IMR-90 (cell line): ENCODE measurements around the gene CNOT10. TPM values are rescaled to one million over a fixed set of nuclear protein-coding genes. Genes with fewer than 3 reads are reported as not detected.

Experiments
- ATAC-seq: fragments of 200-7000 bp; cut with Tn5 transposase; 2 replicates; pipeline ENCODE4 v1.9.1; 2020; ENCODE audit warnings: low read depth, mild to moderate bottlenecking, moderate library complexity
- BruUV-seq: library from RNA; stranded (reverse); fragments of 400-500 nt; replicated peaks from 2 replicates; lab custom pipeline; 2021; lab: Mats Ljungman, UMichigan
- CTCF ChIA-PET: fragments of 300-600 bp; formaldehyde crosslinking; extraction: SDS; loops from one replicate; lab custom pipeline; 2021; ENCODE audit warnings: antibody characterized with exemption; lab: Yijun Ruan, JAX
- POLR2A ChIA-PET: fragments of 300-600 bp; sonication (Branson Sonifier 250); formaldehyde crosslinking; loops from one replicate; lab custom pipeline; 2022; ENCODE audit warnings: antibody characterized with exemption; ENCODE audit not compliant: unreplicated experiment; lab: Charles Lee
- DNase-seq: peaks from one replicate; pipeline ENCODE4 v3.0.0; 2013
- H2AFZ ChIP-seq: replicated peaks from 2 replicates; pipeline ENCODE3; 2013; ENCODE audit warnings: low read length, mild to moderate bottlenecking; ENCODE audit not compliant: poor library complexity
- H2AK5ac ChIP-seq: 2 replicates; pipeline ENCODE4 v1.6.1; 2013; ENCODE audit warnings: low read depth, low read length, inconsistent platforms
- H2AK9ac ChIP-seq: replicated peaks from 2 replicates; pipeline ENCODE3; 2013; ENCODE audit warnings: mild to moderate bottlenecking, low read depth, low read length, moderate library complexity; ENCODE audit not compliant: poor library complexity
- H2BK120ac ChIP-seq: 2 replicates; pipeline ENCODE4 v1.6.1; 2013; ENCODE audit warnings: low read depth, low read length, inconsistent platforms
- H2BK15ac ChIP-seq: 3 replicates; pipeline ENCODE4 v1.6.1; 2013; ENCODE audit warnings: low read depth, low read length, inconsistent platforms
- H2BK20ac ChIP-seq: 2 replicates; pipeline ENCODE4 v1.6.1; 2013; ENCODE audit warnings: low read depth, mild to moderate bottlenecking, inconsistent platforms, low read length, moderate library complexity
- H2BK5ac ChIP-seq: 2 replicates; pipeline ENCODE4 v1.6.1; 2013; ENCODE audit warnings: mild to moderate bottlenecking, low read depth, low read length, inconsistent platforms; ENCODE audit not compliant: poor library complexity, severe bottlenecking
- H3K14ac ChIP-seq: replicated peaks from 2 replicates; pipeline ENCODE4 v1.6.1; 2013; ENCODE audit warnings: low read depth, low read length, inconsistent platforms
- H3K18ac ChIP-seq: 2 replicates; pipeline ENCODE4 v1.6.1; 2013; ENCODE audit warnings: low read depth, low read length, control low read depth
- H3K23ac ChIP-seq: 2 replicates; pipeline ENCODE4 v1.6.1; 2013; ENCODE audit warnings: low read depth, low read length, inconsistent platforms
- H3K27ac ChIP-seq: 2 replicates; pipeline ENCODE4 v1.5.1; 2013; ENCODE audit warnings: mild to moderate bottlenecking, control low read depth, low read length; ENCODE audit not compliant: insufficient read depth
- H3K27me3 ChIP-seq: 2 replicates; pipeline ENCODE4 v1.6.1; 2013; ENCODE audit warnings: low read length; ENCODE audit not compliant: control insufficient read depth, insufficient read depth
- H3K36me3 ChIP-seq: 2 replicates; pipeline ENCODE4 v1.6.1; 2013; ENCODE audit warnings: low read length, mixed read lengths; ENCODE audit not compliant: control insufficient read depth, insufficient read depth
- H3K4ac ChIP-seq: 2 replicates; pipeline ENCODE4 v1.6.1; 2013; ENCODE audit warnings: low read depth, low read length, inconsistent platforms
- H3K4me1 ChIP-seq: 2 replicates; pipeline ENCODE4 v1.6.1; 2013; ENCODE audit warnings: low read length, mixed read lengths; ENCODE audit not compliant: control insufficient read depth, insufficient read depth
- H3K4me2 ChIP-seq: 2 replicates; pipeline ENCODE4 v1.6.1; 2013; ENCODE audit warnings: low read depth, mild to moderate bottlenecking, control low read depth, low read length, moderate library complexity
- H3K4me3 ChIP-seq: 2 replicates; pipeline ENCODE4 v1.5.1; 2013; ENCODE audit warnings: low read depth, mild to moderate bottlenecking, control low read depth, low read length, moderate library complexity; ENCODE audit not compliant: insufficient read depth
- H3K56ac ChIP-seq: 2 replicates; pipeline ENCODE4 v1.6.1; 2013; ENCODE audit warnings: low read length, inconsistent platforms; ENCODE audit not compliant: insufficient read depth; ENCODE audit errors: extremely low read depth
- H3K79me1 ChIP-seq, 2 experiments: 2 replicates each; pipeline ENCODE4 v1.6.1; 2013; ENCODE audit warnings: low read length in 2 of 2, inconsistent platforms in 1 of 2, low read depth in 1 of 2
- H3K9ac ChIP-seq: 2 replicates; pipeline ENCODE4 v1.6.1; 2013; ENCODE audit warnings: low read depth, low read length, control low read depth
- H3K9me1 ChIP-seq: 2 replicates; pipeline ENCODE4 v1.6.1; 2013; ENCODE audit warnings: low read length, inconsistent platforms; ENCODE audit not compliant: insufficient read depth
- H3K9me3 ChIP-seq: 2 replicates; pipeline ENCODE4 v1.6.1; 2013; ENCODE audit warnings: low read length; ENCODE audit not compliant: control insufficient read depth, insufficient read depth
- H4K20me1 ChIP-seq: 2 replicates; pipeline ENCODE4 v1.6.1; 2013; ENCODE audit warnings: low read length, inconsistent platforms; ENCODE audit not compliant: insufficient read depth
- H4K5ac ChIP-seq: 2 replicates; pipeline ENCODE4 v1.6.1; 2013; ENCODE audit warnings: mild to moderate bottlenecking, low read depth, low read length, control low read depth
- H4K8ac ChIP-seq, 2 experiments: 2 replicates each; pipeline ENCODE4 v1.6.1; 2013; ENCODE audit warnings: low read depth in 2 of 2, low read length in 2 of 2, control low read depth in 1 of 2, inconsistent platforms in 1 of 2
- H4K91ac ChIP-seq: 2 replicates; pipeline ENCODE4 v1.6.1; 2013; ENCODE audit warnings: low read depth, low read length, inconsistent platforms; ENCODE audit not compliant: insufficient read depth
- BHLHE40 ChIP-seq: fragments of 150-350 bp; IDR thresholded peaks from 2 replicates; pipeline ENCODE4 v1.6.1; 2016; ENCODE audit warnings: mild to moderate bottlenecking, low read depth, low read length
- CHD1 ChIP-seq: IDR thresholded peaks from 2 replicates; pipeline ENCODE4 v1.6.1; 2012; ENCODE audit warnings: low read depth, low read length, improper control_type of control experiment
- MAFK ChIP-seq: IDR thresholded peaks from 2 replicates; pipeline ENCODE4 v1.6.1; 2012; ENCODE audit warnings: low read depth, low read length, improper control_type of control experiment
- MAZ ChIP-seq: IDR thresholded peaks from 2 replicates; pipeline ENCODE4 v1.6.1; 2012; ENCODE audit warnings: low read depth, mild to moderate bottlenecking, low read length, improper control_type of control experiment, moderate library complexity, borderline replicate concordance
- MXI1 ChIP-seq: IDR thresholded peaks from 2 replicates; pipeline ENCODE4 v1.6.1; 2012; ENCODE audit warnings: low read depth, mild to moderate bottlenecking, low read length, moderate library complexity, borderline replicate concordance
- NFE2L2 ChIP-seq: fragments of 150-350 bp; IDR thresholded peaks from 2 replicates; pipeline ENCODE4 v1.6.1; 2016; ENCODE audit warnings: low read depth, mild to moderate bottlenecking, low read length
- POLR2A ChIP-seq: IDR thresholded peaks from 2 replicates; pipeline ENCODE4 v1.6.1; 2012; ENCODE audit warnings: mild to moderate bottlenecking, low read depth, low read length
- RCOR1 ChIP-seq: IDR thresholded peaks from 2 replicates; pipeline ENCODE4 v1.6.1; 2012; ENCODE audit warnings: mild to moderate bottlenecking, low read length, improper control_type of control experiment; ENCODE audit not compliant: insufficient replicate concordance
- RFX5 ChIP-seq: IDR thresholded peaks from 2 replicates; pipeline ENCODE4 v1.8.0; 2012; ENCODE audit warnings: low read depth, mild to moderate bottlenecking, low read length, moderate library complexity
- SMC3 ChIP-seq: fragments of 150-350 bp; IDR thresholded peaks from 2 replicates; pipeline ENCODE4 v1.6.1; 2016; ENCODE audit warnings: low read depth, mild to moderate bottlenecking, antibody characterized with exemption, low read length, moderate library complexity
- WGBS, 2 experiments: methylation state at CpG; one replicate each; pipeline versions ENCODE4 v1.1.5 to v1.1.7; 2013; ENCODE audit warnings: missing lambda C conversion rate in 2 of 2; ENCODE audit not compliant: insufficient read length in 1 of 2; ENCODE audit errors: extremely low coverage in 2 of 2; 5-methylcytosine and 5-hydroxymethylcytosine counted together
- dilution Hi-C: fragments of 300-500 bp; cut with HindIII; formaldehyde crosslinking; loops from one replicate; pipeline ENCODE4 v1.14.3; 2018; ENCODE audit warnings: low sequenced_read_pairs; ENCODE audit not compliant: unreplicated experiment
- in situ Hi-C: fragments of 300-500 bp; cut with MboI; formaldehyde crosslinking; loops from 3 replicates; pipeline ENCODE4 v1.14.3; 2019; ENCODE audit warnings: low sequenced_read_pairs, inconsistent platforms, mixed read lengths
- intact Hi-C: fragments of 100-400 bp; cut with micrococcal nuclease; formaldehyde crosslinking; loops from 2 replicates; pipeline ENCODE4 v1.10.0; 2022
- polyA plus RNA-seq, 3 experiments: library from polyadenylated mRNA; depleted of rRNA; stranded (reverse); fragments of >200 nt; gene quantifications; 2 replicates each; pipeline ENCODE4 v1.2.3, GENCODE V29; 2012; ENCODE audit warnings: low replicate concordance in 1 of 3
- total RNA-seq: library from RNA; depleted of rRNA; stranded (reverse); fragments of >200 nt; gene quantifications from 2 replicates; pipeline ENCODE4 v1.2.3, GENCODE V29; 2012
- TF ChIP-seq, protein P1 (sequence below): fragments of 150-350 bp; IDR thresholded peaks from 2 replicates; pipeline ENCODE4 v1.6.1; 2017; ENCODE audit warnings: mild to moderate bottlenecking, antibody characterized with exemption, low read length, low read depth
- TF ChIP-seq, protein P2 (sequence below): fragments of 150-350 bp; IDR thresholded peaks from 2 replicates; pipeline ENCODE4 v1.6.1; 2016; ENCODE audit warnings: low read depth, mild to moderate bottlenecking, low read length, moderate library complexity, borderline replicate concordance

CNOT10 gene
- total and polyA plus RNA-seq, 2 of the 4 experiments (the other 2 are of a cell fraction), result 15.8 to 20.4 TPM

DNA sequence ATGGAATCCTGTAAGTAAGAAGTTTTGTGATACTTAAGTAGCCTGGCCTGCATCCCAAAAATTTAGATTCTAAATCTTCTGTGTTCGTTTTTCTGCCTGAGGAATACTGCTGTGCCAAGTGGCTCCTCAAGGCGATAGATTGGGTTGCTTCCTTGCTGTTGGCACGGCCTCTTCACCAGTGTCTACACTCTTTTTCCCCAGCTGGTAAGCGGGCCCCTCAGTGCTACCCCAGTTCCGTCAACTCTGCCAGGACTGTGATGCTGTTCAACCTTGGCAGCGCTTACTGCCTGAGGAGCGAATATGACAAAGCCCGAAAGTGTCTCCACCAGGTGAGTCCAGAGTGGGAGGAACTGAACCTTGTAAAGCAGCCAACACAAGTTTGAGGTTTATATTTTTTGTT, 79.5 kb downstream of the CNOT10 start:
- Histone ChIP-seq H2AFZ (no peak overlapping the region), H3K4me1 (no peaks in the 10 kb centered on the region), H2AK5ac (no peak overlapping the region), H2AK9ac (no peak overlapping the region), H3K4me2 (no peak overlapping the region), H3K27ac (no peak overlapping the region), H2BK20ac (no peak overlapping the region), H4K8ac (no peak overlapping the region), H3K56ac (no peak overlapping the region), H3K23ac (no peak overlapping the region), H4K20me1 (no peaks in the 10 kb centered on the region), H2BK120ac (no peak overlapping the region), H3K14ac (no peak overlapping the region), H3K4me3 (no peak overlapping the region), H3K18ac (no peak overlapping the region), H3K9me3 (no peaks in the 10 kb centered on the region), H3K27me3 (no peaks in the 10 kb centered on the region; the same call in 1 of the 2 replicates), H4K91ac (no peak overlapping the region), H4K5ac (no peak overlapping the region), H2BK5ac (no peak overlapping the region), H3K4ac (no peak overlapping the region), H3K9ac (no peak overlapping the region), H3K9me1 (no peaks in the 10 kb centered on the region), H3K79me1 (no peaks in the 10 kb centered on the region), H3K36me3 (peaks cover 23% of the 10 kb centered on the region), H2BK15ac (no peak overlapping the region)
- in situ Hi-C loops, result no loop called here
- ChIA-PET POLR2A (no interaction called here), CTCF (no interaction called here)
- no TSS peak for BruUV-seq
- intact Hi-C loops, result no loop called here
- TF ChIP-seq MAFK (no peak), MXI1 (no peak), MAZ (no peak), RCOR1 (no peak), POLR2A (no peak), SMC3 (no peak), RFX5 (no peak), BHLHE40 (no peak), CHD1 (no peak), NFE2L2 (no peak)
- TF ChIP-seq, protein P1, sequence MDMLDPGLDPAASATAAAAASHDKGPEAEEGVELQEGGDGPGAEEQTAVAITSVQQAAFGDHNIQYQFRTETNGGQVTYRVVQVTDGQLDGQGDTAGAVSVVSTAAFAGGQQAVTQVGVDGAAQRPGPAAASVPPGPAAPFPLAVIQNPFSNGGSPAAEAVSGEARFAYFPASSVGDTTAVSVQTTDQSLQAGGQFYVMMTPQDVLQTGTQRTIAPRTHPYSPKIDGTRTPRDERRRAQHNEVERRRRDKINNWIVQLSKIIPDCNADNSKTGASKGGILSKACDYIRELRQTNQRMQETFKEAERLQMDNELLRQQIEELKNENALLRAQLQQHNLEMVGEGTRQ, result no peak
- TF ChIP-seq, protein P2, sequence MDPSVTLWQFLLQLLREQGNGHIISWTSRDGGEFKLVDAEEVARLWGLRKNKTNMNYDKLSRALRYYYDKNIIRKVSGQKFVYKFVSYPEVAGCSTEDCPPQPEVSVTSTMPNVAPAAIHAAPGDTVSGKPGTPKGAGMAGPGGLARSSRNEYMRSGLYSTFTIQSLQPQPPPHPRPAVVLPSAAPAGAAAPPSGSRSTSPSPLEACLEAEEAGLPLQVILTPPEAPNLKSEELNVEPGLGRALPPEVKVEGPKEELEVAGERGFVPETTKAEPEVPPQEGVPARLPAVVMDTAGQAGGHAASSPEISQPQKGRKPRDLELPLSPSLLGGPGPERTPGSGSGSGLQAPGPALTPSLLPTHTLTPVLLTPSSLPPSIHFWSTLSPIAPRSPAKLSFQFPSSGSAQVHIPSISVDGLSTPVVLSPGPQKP, result no peak
- WGBS, 2 experiments, result 85% methylated on average over 2 of the region's 8 CpGs; no CpG with 5 or more reads in 1 of the 2 experiments
- ATAC-seq (no peak), DNase-seq (no peak)
- dilution Hi-C loops, result no loop called here
